ENCODE results near the gene USO1.
"Not testable (repeated sequence)": the region's sequence is repeated elsewhere in the genome, so short reads cannot be mapped to it uniquely, and the experiment has no call there.

The USO1 gene

GRCh38 chr4:75769036-75769435, 44.7 kb downstream of the USO1 start:
- no peak for DNase-seq

GRCh38 chr4:75771607-75772006, 47.2 kb downstream of the USO1 start:
- DNase-seq = no peak

DNA sequence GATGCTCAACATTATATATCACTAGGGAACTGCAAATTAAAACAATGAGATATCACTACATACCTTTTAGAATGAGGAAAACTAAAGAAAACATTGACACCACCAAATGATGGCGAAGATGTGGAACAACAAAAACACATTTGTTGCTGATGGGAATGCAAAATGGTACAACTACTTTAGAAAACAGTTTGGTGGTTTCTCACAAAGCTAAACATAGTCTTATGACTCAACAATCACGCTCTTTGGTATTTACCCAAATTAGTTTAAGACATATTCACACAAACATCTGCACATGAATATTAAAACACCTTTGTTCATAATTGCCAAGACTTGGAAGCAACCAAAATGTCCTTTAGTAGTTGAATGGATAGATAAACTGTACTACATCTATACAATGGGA, 53.2 kb downstream of the USO1 start:
- no peak for DNase-seq

DNA sequence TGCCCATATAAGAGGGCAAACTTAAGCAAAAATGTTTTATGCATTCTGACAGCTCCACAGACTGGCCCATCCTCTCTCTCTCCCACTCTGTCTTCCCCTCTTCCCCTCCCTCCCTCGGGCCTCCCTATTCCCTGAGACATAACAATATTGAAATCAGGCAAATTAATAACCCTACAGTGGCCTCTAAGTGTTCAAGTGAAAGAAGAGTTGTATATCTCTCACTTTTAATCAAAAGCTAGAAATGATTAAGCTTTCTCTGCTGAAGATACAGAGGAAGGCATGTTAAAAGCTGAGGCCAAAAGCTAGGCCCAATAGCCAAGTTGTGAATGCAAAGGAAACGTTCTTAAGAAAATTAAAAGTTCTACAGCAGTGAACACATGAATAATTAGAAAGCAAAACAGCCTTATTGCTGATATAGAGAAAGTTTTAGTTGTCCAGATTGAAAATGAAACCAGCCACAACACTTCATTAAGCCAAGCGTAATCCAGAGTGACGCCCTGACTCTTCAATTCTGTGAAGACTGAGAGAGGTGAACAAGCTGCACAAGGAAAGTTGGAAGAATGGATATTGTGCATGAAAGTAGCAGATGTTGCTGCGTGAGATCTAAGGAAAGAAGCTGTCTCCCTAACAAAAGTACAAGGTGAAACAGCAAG, 54.9 kb downstream of the USO1 start:
- DNase-seq = no peak

GRCh38 chr4:75781305-75781704, 56.9 kb downstream of the USO1 start:
- no peak for DNase-seq

GRCh38 chr4:75786526-75786925, 62.1 kb downstream of the USO1 start:
- DNase-seq = no peak

DNA sequence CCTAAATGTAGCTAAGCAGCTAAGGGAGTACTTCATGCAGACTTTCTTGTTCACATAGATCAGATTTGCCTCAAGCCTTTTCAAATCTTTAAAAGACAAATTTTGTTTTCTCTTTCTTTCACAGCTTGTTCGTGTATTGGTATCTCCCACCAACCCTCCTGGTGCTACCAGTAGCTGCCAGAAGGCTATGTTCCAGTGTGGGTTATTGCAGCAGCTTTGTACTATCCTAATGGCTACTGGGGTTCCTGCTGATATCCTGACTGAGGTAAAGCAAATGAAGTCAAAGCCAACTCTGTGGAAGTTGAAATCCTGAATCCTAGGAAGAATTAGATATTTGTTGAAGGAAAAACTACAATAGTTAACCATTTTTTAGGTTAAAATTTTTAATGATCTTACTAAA, 62.6 kb downstream of the USO1 start:
- no peak for DNase-seq

DNA sequence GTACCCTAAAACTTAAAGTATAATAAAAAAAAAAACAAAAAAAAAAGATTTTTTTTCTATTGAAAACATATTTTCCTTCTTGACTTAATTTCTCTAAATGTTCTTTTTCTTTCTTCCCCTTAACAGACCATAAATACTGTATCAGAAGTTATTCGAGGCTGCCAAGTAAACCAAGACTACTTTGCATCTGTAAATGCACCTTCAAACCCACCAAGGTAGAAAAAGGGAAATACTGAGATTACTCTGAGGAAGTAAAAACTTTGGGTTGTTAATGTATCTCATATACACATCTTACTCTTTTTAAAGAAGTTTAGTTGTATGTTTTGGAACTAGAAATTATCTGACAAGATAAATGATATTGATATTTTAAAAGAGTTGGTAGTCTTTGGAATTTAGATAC, 65.6 kb downstream of the USO1 start:
- DNase-seq = no peak

- DNase-seq = no peak
These were observed 76.6 kb downstream of the USO1 start for GRCh38 chr4:75800972-75801371.

DNA sequence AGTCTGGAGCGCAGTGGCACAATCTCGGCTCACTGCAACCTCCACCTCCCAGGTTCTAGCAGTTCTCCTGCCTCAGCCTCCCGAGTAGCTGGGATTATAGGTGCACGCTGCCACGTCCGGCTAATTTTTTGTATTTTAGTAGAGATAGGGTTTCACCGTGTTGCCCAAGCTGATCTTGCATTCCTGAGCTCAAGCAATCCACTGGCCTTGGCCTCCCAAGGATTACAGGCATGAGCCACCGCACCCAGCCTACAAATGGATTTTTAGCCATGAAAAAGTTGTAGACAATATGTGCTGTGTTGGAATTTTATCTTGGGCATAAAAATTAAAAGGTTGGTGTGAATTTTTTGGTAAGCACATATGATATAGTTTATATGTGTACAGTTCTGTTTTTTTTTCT, 81.7 kb downstream of the USO1 start:
- DNase-seq = not testable (repeated sequence)

GRCh38 chr4:75817901-75818300, 93.5 kb downstream of the USO1 start:
- no peak for DNase-seq

DNA sequence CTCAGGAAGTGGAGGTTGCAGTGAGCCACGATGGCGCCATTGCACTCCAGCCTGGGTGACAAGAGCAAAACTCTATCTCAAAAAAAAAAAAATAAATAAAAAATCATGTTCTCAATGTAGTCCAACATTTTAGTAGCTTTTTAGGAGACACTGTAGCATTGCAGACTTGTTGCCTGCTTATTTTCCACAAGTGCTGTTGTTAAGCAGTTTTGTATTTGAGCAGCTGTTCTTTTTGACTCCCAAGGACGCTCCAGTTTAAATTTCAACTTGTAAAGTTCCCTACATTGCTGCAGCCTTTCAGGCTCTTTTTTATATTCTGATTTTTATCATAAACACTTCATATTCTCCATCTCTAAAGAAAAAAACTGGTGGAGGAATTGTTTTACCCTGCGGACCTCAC, 94.7 kb downstream of the USO1 start:
- no peak for DNase-seq

- no peak for DNase-seq
These were observed 95.8 kb downstream of the USO1 start for GRCh38 chr4:75820197-75820596.

- no peak for DNase-seq
These were observed 96.3 kb downstream of the USO1 start for GRCh38 chr4:75820676-75821075.

DNA sequence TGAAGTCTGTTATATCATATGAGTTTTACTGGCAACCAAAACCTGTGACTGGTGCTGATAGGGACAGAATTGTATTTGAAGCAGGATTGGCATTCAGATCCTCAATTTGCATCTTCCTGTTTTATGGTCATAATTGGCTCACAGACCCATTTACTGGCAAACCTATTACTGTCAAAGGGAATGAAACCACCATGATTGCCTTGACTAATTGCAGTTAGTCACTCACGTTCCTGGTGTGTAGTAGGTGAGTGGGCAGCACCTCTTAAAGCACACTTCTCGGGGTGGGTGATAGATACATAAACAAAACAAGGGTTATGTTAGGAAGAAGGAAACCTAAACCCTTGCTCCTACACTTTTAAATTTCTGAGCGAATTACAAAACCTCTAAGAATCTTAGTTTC, 96.8 kb downstream of the USO1 start:
- no peak for DNase-seq

- no peak for DNase-seq
These were observed 97.6 kb downstream of the USO1 start for GRCh38 chr4:75821966-75822365.

- no peak for DNase-seq
These were observed 98.0 kb downstream of the USO1 start for GRCh38 chr4:75822416-75822815.

DNA sequence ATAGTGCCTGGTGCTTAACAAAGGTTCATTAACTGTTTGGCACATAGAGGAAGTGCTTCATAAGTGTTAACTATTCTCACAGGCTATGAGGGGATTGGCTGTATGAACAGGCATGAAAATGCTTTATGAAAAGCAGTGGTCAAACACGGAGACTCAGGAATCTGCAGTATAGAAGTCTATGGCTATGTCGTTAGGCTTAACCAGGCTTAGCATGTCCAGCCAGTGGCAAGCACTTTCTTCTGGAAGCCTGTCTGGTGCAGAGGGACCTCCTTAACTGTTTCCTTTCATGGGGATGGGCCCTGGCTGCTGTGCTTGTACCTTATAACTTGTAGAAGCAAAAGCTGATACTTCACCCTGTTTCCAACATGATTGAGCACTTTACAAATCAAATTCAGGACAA, 99.4 kb downstream of the USO1 start:
- no peak for DNase-seq

GRCh38 chr4:75830906-75831305, 106.5 kb downstream of the USO1 start:
- DNase-seq = no peak

GRCh38 chr4:75831856-75832405, 107.6 kb downstream of the USO1 start:
- no peak for DNase-seq

GRCh38 chr4:75834095-75834771, 109.9 kb downstream of the USO1 start:
- no peak for DNase-seq

DNA sequence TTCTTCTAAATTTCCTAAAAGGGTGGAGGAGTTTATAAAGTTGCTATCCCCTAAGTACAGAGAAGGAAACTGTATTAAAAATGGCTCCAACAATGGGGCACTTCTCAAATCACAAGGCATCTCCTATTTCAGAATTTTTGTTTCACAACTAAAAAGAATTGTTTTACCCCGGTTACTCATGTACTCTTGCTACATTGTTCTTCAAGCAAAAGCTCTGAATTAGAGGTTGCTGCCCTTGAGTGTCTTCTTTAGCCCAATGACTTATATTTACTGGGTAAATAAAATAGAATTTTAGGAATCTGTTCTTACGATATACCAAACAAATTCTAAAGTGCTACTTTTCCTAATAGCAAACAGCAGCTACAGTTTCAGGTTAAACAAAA, 110.4 kb downstream of the USO1 start:
- DNase-seq = no peak
